Measurements from ENCODE around the gene ODAM.
"Not testable (repeated sequence)": the region's sequence is repeated elsewhere in the genome, so short reads cannot be mapped to it uniquely, and the experiment has no call there.

ODAM gene

GRCh38 chr4:70225824-70226223 is 30.3 kb downstream of the ODAM start, which contains the start of gene FDCSP:
Gene FDCSP, plus strand, starts transcription at chr4:70226124. Its CDS starts 5,071 bp downstream, at chr4:70231195.
- no peak for DNase-seq

GRCh38 chr4:70236125-70236524 is 40.6 kb downstream of the ODAM start:
- no peak for DNase-seq

DNA sequence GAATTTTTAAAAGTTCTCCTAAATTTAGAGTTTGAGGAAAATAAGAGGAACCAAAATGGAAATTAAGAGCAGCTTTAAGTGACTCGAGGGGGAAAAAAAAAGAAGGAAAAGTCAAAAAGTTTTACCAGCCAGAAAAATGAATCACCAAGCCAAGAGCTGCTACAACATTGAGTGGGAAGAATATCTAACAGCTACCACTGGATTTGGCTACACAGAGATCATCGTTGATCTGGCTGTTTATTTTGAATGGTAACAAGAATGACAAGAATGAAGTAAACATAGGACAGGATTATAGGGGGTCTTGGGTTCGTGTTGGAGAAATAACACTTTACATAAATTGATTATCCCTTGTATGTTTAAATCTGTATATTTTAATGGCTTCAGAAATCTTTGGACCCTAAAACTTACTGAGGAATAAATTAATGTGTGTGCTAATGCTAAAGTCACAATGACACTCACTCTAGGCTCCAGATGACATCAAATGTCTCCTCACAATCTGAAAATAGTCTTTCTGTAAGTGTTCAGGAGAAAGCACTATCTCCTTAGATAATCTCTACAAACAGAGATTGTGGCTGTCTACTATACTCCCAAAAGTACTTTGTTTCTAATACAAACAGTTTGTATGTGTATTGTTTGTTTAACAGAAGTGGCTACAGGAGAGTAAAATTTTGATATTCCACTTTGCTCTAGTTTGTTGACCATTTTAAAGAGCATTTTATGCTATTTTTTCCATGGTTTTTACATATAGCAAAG is 43.8 kb downstream of the ODAM start:
- DNase-seq: no peak

DNA sequence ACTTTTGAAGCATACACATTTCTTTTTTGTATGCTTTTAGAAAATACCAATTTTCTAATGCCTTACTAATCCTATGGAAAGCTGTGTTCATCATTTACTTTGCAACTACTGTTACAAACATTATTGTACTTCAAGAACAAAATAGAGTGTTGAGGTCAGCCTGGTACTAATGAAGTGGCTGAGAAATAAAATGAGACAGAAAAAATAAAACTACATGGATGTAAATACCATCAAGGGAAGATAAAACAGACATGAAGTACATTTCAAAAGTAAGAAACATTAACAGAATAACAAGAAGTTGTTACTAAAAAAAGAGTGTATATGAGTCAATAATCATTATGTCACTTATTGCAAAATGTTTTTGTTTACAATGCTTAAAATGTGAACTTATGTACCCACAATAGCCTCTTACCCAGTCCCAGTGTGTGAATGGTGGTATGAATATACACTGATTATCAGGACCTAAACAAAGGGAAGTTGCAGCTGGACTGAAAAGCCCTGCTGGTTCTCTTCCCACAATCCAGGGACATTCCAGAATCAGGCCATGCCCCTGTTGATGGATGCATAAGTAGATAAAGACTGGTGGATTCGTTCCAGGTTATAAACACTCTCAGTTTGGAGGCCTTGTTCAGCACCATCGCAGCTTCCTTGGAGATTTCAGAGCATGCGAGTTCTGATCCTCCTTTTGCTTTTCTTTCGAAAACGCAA is 44.5 kb downstream of the ODAM start:
- no peak for DNase-seq

DNA sequence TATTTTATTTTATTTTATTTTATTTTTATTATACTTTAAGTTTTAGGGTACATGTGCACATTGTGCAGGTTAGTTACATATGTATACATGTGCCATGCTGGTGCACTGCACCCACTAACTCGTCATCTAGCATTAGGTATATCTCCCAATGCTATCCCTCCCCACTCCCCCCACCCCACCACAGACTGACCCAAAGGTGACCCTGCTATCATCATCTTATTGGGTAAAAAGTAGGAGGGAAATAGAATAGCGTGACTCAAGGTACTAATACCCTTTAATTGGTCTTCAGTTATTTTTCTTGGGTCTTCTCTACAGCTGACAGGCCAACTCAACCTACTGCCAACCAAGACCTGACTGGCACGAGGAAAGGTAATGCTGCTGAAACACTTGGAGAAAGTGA is 46.8 kb downstream of the ODAM start, which contains the start of gene CSN3:
TSS of gene CSN3 (plus strand) at position 301 of the 400 bp plus-strand sequence. CDS start 2,223 bp downstream, outside the sequence.
- not testable (repeated sequence) for DNase-seq

DNA sequence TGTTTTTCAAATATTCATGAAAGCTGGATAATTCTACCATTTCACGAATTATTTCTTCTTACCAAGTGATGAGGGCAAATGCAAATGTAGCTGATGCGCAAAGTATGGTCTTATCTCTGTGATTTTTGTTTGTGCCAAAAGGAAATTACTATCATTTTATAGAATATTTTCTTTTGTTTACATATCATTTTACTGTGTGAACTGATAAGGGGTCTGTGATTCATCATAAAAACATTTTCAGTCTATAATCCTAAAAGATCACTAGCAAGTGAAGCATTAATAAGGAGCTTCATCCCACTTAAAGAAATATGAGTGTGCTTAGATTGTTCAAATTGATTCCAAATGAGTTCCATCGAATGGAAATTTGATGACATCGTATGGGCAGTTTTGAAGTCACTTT is 47.6 kb downstream of the ODAM start:
- DNase-seq: no peak

- DNase-seq: no peak
These were observed 55.9 kb downstream of the ODAM start for GRCh38 chr4:70251250-70251944.

- DNase-seq: no peak
These were observed 56.4 kb downstream of the ODAM start for GRCh38 chr4:70251945-70252277.

Measured in T-helper 2 cell (primary cell).